NCI-H345 (cell line): Measurements from ENCODE around the gene CERS6.

ENCODE experiments used
- DNase-seq: peaks from one replicate; lab custom pipeline; 2025; lab: John Stamatoyannopoulos, UW

The CERS6 gene

GRCh38 chr2:168602846-168603401 is 146.9 kb downstream of the CERS6 start:
- DNase-seq, result no peak

GRCh38 chr2:168603439-168603961 is 147.4 kb downstream of the CERS6 start:
- no peak for DNase-seq

DNA sequence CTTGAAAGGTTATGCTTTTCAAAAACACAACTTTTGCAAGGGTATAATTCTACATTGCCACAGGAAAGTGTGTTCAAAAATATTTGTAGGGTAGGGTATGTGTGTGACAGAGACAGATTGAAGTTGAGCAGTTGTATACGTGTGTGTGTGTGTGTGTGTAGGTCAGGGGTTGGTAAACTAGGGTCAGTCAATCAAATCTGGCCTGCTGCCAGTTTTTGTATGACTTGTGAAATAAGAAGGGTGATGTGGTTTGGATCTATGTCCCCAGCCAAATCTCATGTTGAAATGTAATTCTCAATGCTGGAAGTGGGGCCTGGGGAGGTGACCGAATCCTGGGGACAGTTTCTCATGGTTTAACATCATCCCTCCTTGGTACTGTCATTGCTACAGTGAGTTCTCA is 148.2 kb downstream of the CERS6 start:
- DNase-seq, result no peak

DNA sequence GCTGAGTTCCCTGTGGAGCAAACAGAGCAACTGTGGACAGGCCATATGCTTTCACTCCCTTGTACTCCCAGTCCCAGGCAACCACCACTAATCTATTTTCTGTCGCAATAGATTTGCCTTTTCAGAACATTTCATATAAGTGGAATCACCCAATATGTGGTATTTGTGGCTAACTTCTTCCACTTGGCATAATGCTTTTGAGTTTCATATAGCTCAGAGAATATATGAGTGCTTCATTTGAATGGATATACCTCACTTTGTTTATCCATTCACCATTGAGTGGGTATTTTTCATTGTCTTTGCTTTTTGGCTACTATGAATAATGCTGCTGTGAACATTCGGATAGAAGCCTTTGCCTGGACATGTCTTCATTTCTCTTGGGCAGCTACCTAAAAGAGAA is 151.9 kb downstream of the CERS6 start:
- DNase-seq, result no peak

DNA sequence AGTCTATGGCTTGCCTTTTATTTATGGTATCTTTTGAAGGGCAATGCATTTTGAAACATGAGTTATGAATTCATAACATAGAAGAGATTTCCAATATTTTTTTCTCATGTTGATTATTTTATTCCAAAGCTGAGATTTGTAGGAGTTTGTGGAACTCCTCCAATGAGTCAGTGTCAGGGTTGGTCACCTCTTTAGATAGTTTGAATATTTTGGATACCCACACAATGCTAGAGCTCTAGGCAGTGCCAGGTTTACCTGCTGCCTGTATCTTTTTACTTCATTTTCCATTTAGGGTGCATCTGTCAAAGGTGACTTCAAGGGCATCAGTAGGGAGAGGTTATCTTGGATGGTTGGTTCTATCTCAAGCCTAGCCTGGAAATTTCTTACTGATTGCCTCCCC is 152.7 kb downstream of the CERS6 start:
- no peak for DNase-seq

DNA sequence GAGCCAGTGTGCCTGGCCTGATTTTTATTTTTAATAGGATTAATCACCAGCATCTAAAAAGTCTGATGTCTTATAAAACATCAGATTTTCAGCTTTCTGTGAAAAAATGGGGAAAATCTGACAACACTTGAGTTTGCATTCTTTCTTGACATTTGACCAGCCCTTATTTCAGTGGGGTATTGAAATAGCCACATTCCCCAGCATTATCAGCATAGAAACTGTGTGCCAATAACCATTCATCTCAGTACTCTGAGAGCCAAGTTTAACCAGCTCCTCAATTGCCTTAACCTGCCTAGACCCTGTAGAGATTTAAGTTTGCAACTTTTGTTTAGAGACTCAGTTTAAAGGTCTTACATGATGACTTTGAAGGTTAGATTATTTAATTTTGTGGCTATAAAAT is 155.0 kb downstream of the CERS6 start:
- no peak for DNase-seq

GRCh38 chr2:168611896-168612650 is 156.0 kb downstream of the CERS6 start:
- DNase-seq, result no peak

- no peak for DNase-seq
Measured at GRCh38 chr2:168612719-168613118, 156.6 kb downstream of the CERS6 start.

DNA sequence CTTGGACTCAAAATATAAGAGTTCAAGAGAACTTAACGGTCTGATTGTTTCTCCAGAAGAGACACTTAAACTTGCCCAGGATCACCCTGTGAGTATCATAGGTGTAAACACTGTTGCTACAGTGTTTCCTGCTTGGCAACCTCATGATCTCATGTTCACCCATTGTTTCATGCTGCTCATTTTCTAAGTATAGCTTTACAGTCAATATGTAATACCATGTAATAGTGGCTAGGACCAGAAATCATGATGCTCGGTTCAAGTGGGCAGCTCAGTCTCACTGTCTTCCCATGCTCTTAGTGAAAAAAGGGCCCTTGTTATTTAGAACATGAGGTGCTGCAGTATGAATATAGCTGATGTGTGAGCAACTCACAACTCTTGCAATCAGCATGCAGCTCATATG is 157.5 kb downstream of the CERS6 start:
- DNase-seq, result peak; percentile 10

- DNase-seq, result no peak
Measured at GRCh38 chr2:168614172-168615018, 158.3 kb downstream of the CERS6 start.

GRCh38 chr2:168620554-168620953 is 164.5 kb downstream of the CERS6 start:
- DNase-seq, result no peak

GRCh38 chr2:168622559-168622958 is 166.5 kb downstream of the CERS6 start:
- no peak for DNase-seq

DNA sequence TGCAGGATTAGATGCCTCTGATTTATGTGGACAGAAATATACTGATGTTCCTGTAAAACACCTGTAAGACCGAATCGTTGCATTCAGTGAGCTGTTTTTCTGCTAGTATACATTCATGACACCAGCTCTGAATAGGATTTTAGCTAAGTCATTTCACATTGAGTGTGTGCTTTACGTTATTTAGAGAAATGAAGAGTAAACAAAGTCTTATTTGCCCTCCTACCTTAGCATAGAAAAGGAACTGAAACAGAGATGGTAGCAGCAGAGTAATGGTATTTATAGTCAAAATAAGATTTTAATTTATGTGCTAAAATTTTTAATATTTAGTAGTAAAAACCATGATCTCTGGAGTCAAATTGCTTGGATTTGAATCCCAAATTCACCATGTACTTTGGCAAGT is 168.0 kb downstream of the CERS6 start:
- peak; percentile 38 for DNase-seq

DNA sequence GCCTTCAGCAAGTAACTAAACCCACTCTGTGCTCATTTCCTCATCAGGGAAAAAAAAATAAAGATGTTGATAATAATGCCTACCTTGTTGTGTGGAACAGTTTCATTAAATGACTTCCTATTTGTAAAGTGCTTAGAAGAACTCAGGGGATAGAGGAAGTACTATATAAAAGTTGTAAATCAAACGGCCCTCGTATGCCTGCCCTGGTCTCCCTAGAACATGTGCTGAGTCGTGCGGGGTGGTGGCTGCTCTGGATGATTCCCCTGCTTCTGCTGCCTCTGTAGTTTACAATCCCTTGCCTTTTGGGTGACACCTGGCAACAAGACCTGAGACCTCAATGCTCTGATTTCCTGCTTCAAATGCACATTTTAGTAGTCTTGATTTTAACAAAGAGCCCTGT is 170.0 kb downstream of the CERS6 start:
- DNase-seq, result no peak

- no peak for DNase-seq
Measured at GRCh38 chr2:168626647-168627046, 170.6 kb downstream of the CERS6 start.

- no peak for DNase-seq
Measured at GRCh38 chr2:168632709-168633121, 176.6 kb downstream of the CERS6 start.

- DNase-seq, result no peak
Measured at GRCh38 chr2:168633200-168633599, 177.1 kb downstream of the CERS6 start.

GRCh38 chr2:168633895-168634294 is 177.8 kb downstream of the CERS6 start:
- no peak for DNase-seq

GRCh38 chr2:168635065-168635577 is 179.0 kb downstream of the CERS6 start:
- DNase-seq, result no peak

DNA sequence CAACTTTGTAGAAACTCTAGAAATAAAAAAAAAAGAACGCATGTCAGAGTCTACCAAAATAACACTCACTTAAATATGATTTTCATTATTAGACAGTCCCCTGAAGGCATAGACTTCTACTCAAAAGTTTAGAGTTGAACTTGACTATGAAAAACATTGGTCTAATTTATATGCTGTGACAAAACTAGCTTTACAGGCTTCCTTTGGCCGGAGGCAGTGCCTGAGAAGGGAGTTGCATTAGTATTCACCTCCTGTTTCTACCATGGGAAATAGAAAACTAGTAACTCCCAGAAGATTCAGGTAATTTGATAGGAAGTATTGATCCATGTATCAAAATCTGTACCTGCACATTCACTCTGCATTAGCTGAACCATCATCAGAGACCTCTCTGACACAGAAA is 182.9 kb downstream of the CERS6 start:
- no peak for DNase-seq

GRCh38 chr2:168639441-168639898 is 183.4 kb downstream of the CERS6 start:
- DNase-seq, result no peak

- no peak for DNase-seq
Measured at GRCh38 chr2:168640039-168640438, 184.0 kb downstream of the CERS6 start.
